ENCODE results near the gene RBM44.

The RBM44 gene

GRCh38 chr2:237860273-237860935 lies 61.8 kb downstream of the RBM44 start:
- Histone ChIP-seq H2BK12ac (ENCODE audit: low read length) (no peak overlapping the region), H2AFZ (ENCODE audit: low read length) (peak overlapping the region; percentile 48), H3K27me3 (ENCODE audit: control insufficient read depth in 3 of 3, insufficient read depth in 3 of 3, low read depth in 1 of 3, low read length in 3 of 3) (peaks cover 4 to 31% (median 13%) of the 10 kb centered on the region in 3 experiments), H3K18ac (ENCODE audit: low read length) (no peak overlapping the region), H3K79me1 (ENCODE audit: low read depth, low read length) (no peaks in the 10 kb centered on the region), H3K4ac (ENCODE audit: low read length) (no peak overlapping the region), H3K14ac (ENCODE audit: low read length) (no peak overlapping the region), H2AK5ac (ENCODE audit: low read depth, low read length) (no peak overlapping the region), H3K4me1 (ENCODE audit: control insufficient read depth in 2 of 2, insufficient read depth in 1 of 2, low read depth in 1 of 2, low read length in 2 of 2) (peaks cover 16 to 25% of the 10 kb centered on the region in 2 donors), H3K9ac (ENCODE audit: low read depth, low read length, poor library complexity) (no peak overlapping the region), H4K8ac (ENCODE audit: low read depth, low read length) (no peak overlapping the region), H2BK15ac (ENCODE audit: low read length) (no peak overlapping the region), H4K91ac (ENCODE audit: low read depth, low read length, poor library complexity) (no peak overlapping the region), H3K36me3 (replicated peaks in 1 of 2; ENCODE audit: control insufficient read depth in 2 of 2, insufficient read depth in 2 of 2, low read length in 2 of 2) (no peaks in the 10 kb centered on the region), H3K27ac (replicated peaks; ENCODE audit: low read length) (no peak overlapping the region), H2BK120ac (ENCODE audit: low read depth, low read length) (no peak overlapping the region), H3K4me2 (ENCODE audit: insufficient read depth, low read length, poor library complexity, severe bottlenecking) (peak overlapping the region; percentile 70), H3K9me3 (replicated peaks in 1 of 2; ENCODE audit: control insufficient read depth in 2 of 2, insufficient read depth in 1 of 2, low read depth in 1 of 2, low read length in 2 of 2) (no peaks in the 10 kb centered on the region), H2BK5ac (ENCODE audit: low read length) (no peak overlapping the region), H3K23ac (ENCODE audit: low read depth, low read length, poor library complexity) (no peak overlapping the region), H3K4me3 (ENCODE audit: low read length in 2 of 2) (no peak overlapping the region)
- DNase-seq (ENCODE audit: low spot score) = no peak
- WGBS, 2 donors (ENCODE audit: extremely low coverage in 2 of 2, insufficient read length in 2 of 2, insufficient replicate concordance in 1 of 2) = no CpG with 5 or more reads among the region's 22 CpGs

- Histone ChIP-seq H3K18ac (ENCODE audit: low read length) (no peak overlapping the region), H3K27ac (replicated peaks; ENCODE audit: low read length) (no peak overlapping the region), H3K27me3 (ENCODE audit: control insufficient read depth in 3 of 3, insufficient read depth in 3 of 3, low read depth in 1 of 3, low read length in 3 of 3) (peaks cover 4 to 30% (median 13%) of the 10 kb centered on the region in 3 experiments), H4K91ac (ENCODE audit: low read depth, low read length, poor library complexity) (no peak overlapping the region), H3K9ac (ENCODE audit: low read depth, low read length, poor library complexity) (no peak overlapping the region), H2BK15ac (ENCODE audit: low read length) (no peak overlapping the region), H3K4ac (ENCODE audit: low read length) (no peak overlapping the region), H3K4me3 (ENCODE audit: low read length in 2 of 2) (no peak overlapping the region), H3K23ac (ENCODE audit: low read depth, low read length, poor library complexity) (no peak overlapping the region), H3K79me1 (ENCODE audit: low read depth, low read length) (no peaks in the 10 kb centered on the region), H3K9me3 (replicated peaks in 1 of 2; ENCODE audit: control insufficient read depth in 2 of 2, insufficient read depth in 1 of 2, low read depth in 1 of 2, low read length in 2 of 2) (no peaks in the 10 kb centered on the region), H3K4me2 (ENCODE audit: insufficient read depth, low read length, poor library complexity, severe bottlenecking) (no peak overlapping the region), H2AK5ac (ENCODE audit: low read depth, low read length) (no peak overlapping the region), H3K4me1 (ENCODE audit: control insufficient read depth in 2 of 2, insufficient read depth in 1 of 2, low read depth in 1 of 2, low read length in 2 of 2) (peaks cover 18 to 36% of the 10 kb centered on the region in 2 donors), H2AFZ (ENCODE audit: low read length) (no peak overlapping the region), H2BK120ac (ENCODE audit: low read depth, low read length) (no peak overlapping the region), H3K36me3 (replicated peaks in 1 of 2; ENCODE audit: control insufficient read depth in 2 of 2, insufficient read depth in 2 of 2, low read length in 2 of 2) (no peaks in the 10 kb centered on the region), H2BK5ac (ENCODE audit: low read length) (no peak overlapping the region), H2BK12ac (ENCODE audit: low read length) (no peak overlapping the region), H4K8ac (ENCODE audit: low read depth, low read length) (no peak overlapping the region), H3K14ac (ENCODE audit: low read length) (no peak overlapping the region)
- WGBS, 2 donors (ENCODE audit: extremely low coverage in 2 of 2, insufficient read length in 2 of 2, insufficient replicate concordance in 1 of 2) = no CpG with 5 or more reads among the region's 11 CpGs
- DNase-seq (ENCODE audit: low spot score) = no peak
These were observed 63.4 kb downstream of the RBM44 start for GRCh38 chr2:237861875-237862527.

- Histone ChIP-seq H4K8ac (ENCODE audit: low read depth, low read length) (no peak overlapping the region), H3K18ac (ENCODE audit: low read length) (peak overlapping the region; percentile 37), H3K27ac (replicated peaks; ENCODE audit: low read length) (no peak overlapping the region), H3K4me1 (ENCODE audit: control insufficient read depth in 2 of 2, insufficient read depth in 1 of 2, low read depth in 1 of 2, low read length in 2 of 2) (peaks cover 18 to 35% of the 10 kb centered on the region in 2 donors), H3K4me3 (ENCODE audit: low read length in 2 of 2) (no peak overlapping the region), H2BK15ac (ENCODE audit: low read length) (no peak overlapping the region), H3K14ac (ENCODE audit: low read length) (no peak overlapping the region), H3K23ac (ENCODE audit: low read depth, low read length, poor library complexity) (peak overlapping the region; percentile 19), H3K36me3 (replicated peaks in 1 of 2; ENCODE audit: control insufficient read depth in 2 of 2, insufficient read depth in 2 of 2, low read length in 2 of 2) (no peaks in the 10 kb centered on the region), H2BK12ac (ENCODE audit: low read length) (no peak overlapping the region), H3K9ac (ENCODE audit: low read depth, low read length, poor library complexity) (no peak overlapping the region), H2AK5ac (ENCODE audit: low read depth, low read length) (no peak overlapping the region), H4K91ac (ENCODE audit: low read depth, low read length, poor library complexity) (no peak overlapping the region), H2AFZ (ENCODE audit: low read length) (no peak overlapping the region), H2BK5ac (ENCODE audit: low read length) (no peak overlapping the region), H3K4ac (ENCODE audit: low read length) (no peak overlapping the region), H3K9me3 (replicated peaks in 1 of 2; ENCODE audit: control insufficient read depth in 2 of 2, insufficient read depth in 1 of 2, low read depth in 1 of 2, low read length in 2 of 2) (no peaks in the 10 kb centered on the region), H3K27me3 (ENCODE audit: control insufficient read depth in 3 of 3, insufficient read depth in 3 of 3, low read depth in 1 of 3, low read length in 3 of 3) (peaks cover 4 to 30% (median 13%) of the 10 kb centered on the region in 3 experiments), H3K79me1 (ENCODE audit: low read depth, low read length) (no peaks in the 10 kb centered on the region), H2BK120ac (ENCODE audit: low read depth, low read length) (no peak overlapping the region), H3K4me2 (ENCODE audit: insufficient read depth, low read length, poor library complexity, severe bottlenecking) (no peak overlapping the region)
- DNase-seq (ENCODE audit: low spot score) = no peak
- WGBS, 2 donors (ENCODE audit: extremely low coverage in 2 of 2, insufficient read length in 2 of 2, insufficient replicate concordance in 1 of 2) = no CpG with 5 or more reads among the region's 8 CpGs
These were observed 63.9 kb downstream of the RBM44 start for GRCh38 chr2:237862528-237862895.

- Histone ChIP-seq H3K4ac (ENCODE audit: low read length) (no peak overlapping the region), H2AK5ac (ENCODE audit: low read depth, low read length) (no peak overlapping the region), H3K4me1 (ENCODE audit: control insufficient read depth in 2 of 2, insufficient read depth in 1 of 2, low read depth in 1 of 2, low read length in 2 of 2) (peaks cover 16 to 29% of the 10 kb centered on the region in 2 donors), H4K91ac (ENCODE audit: low read depth, low read length, poor library complexity) (no peak overlapping the region), H2BK12ac (ENCODE audit: low read length) (no peak overlapping the region), H3K27me3 (ENCODE audit: control insufficient read depth in 3 of 3, insufficient read depth in 3 of 3, low read depth in 1 of 3, low read length in 3 of 3) (peaks cover 4 to 30% (median 13%) of the 10 kb centered on the region in 3 experiments), H3K4me3 (ENCODE audit: low read length in 2 of 2) (no peak overlapping the region), H3K9me3 (replicated peaks in 1 of 2; ENCODE audit: control insufficient read depth in 2 of 2, insufficient read depth in 1 of 2, low read depth in 1 of 2, low read length in 2 of 2) (no peaks in the 10 kb centered on the region), H2BK5ac (ENCODE audit: low read length) (no peak overlapping the region), H2BK15ac (ENCODE audit: low read length) (no peak overlapping the region), H2AFZ (ENCODE audit: low read length) (no peak overlapping the region), H2BK120ac (ENCODE audit: low read depth, low read length) (no peak overlapping the region), H3K23ac (ENCODE audit: low read depth, low read length, poor library complexity) (peak overlapping the region; percentile 19), H3K18ac (ENCODE audit: low read length) (no peak overlapping the region), H3K9ac (ENCODE audit: low read depth, low read length, poor library complexity) (no peak overlapping the region), H3K36me3 (replicated peaks in 1 of 2; ENCODE audit: control insufficient read depth in 2 of 2, insufficient read depth in 2 of 2, low read length in 2 of 2) (no peaks in the 10 kb centered on the region), H3K79me1 (ENCODE audit: low read depth, low read length) (no peaks in the 10 kb centered on the region), H3K27ac (replicated peaks; ENCODE audit: low read length) (no peak overlapping the region), H4K8ac (ENCODE audit: low read depth, low read length) (no peak overlapping the region), H3K4me2 (ENCODE audit: insufficient read depth, low read length, poor library complexity, severe bottlenecking) (no peak overlapping the region), H3K14ac (ENCODE audit: low read length) (no peak overlapping the region)
- no peak for DNase-seq (ENCODE audit: low spot score)
- WGBS, 2 donors (ENCODE audit: extremely low coverage in 2 of 2, insufficient read length in 2 of 2, insufficient replicate concordance in 1 of 2) = no CpG with 5 or more reads among the region's 4 CpGs
These were observed 64.5 kb downstream of the RBM44 start for GRCh38 chr2:237863102-237863511.
